NCI-H2227 treated with DMSO at 0.1 percent for 48 hours (cell line): ENCODE measurements around the gene UIMC1.
"Not testable (repeated sequence)": the region's sequence is repeated elsewhere in the genome, so short reads cannot be mapped to it uniquely, and the experiment has no call there.

ENCODE experiments used
- DNase-seq: peaks from one replicate; lab custom pipeline; 2025; lab: John Stamatoyannopoulos, UW

UIMC1 gene

GRCh38 chr5:176883700-176884570, 122.6 kb downstream of the UIMC1 start:
- peak; percentile 14 for DNase-seq

- DNase-seq = no peak
These were observed 124.0 kb downstream of the UIMC1 start for GRCh38 chr5:176882567-176882903.

DNA sequence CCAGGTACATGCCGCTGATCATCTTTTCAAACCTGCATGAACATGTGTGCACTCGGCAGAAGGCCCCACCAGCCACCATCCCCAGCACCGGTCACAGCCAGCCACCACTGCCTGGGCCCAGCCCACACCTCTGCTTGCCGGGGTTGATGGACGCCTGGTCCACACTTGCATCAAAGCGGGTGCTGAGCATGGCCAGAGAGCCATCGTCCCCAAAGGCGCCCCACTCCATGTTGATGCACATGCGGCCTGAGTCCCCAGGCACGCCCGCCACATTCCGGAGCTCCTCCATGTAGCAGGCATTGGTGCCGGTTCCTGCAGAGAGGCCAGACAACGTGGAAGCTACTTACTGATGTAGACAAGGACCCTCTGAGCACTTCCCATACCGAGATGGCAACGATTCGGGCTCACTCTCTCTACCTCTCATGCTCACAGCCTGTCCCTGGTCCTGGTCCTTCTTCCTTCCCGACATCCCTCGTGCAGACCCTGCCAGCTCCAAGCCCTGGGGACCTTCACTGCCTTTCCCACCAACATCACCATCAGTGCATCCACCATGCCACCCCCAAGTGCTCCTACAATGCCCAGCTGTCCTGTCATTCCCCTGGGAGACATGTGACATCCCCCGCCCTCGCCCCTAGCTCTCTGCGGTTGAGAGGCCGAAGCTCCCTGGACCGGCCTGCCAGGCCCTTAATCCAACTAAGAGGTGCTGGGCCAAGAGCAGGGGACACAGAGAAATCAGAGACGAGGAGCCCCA, 124.6 kb downstream of the UIMC1 start:
- DNase-seq = no peak

GRCh38 chr5:176881021-176881749, 125.4 kb downstream of the UIMC1 start:
- DNase-seq = no peak

- no peak for DNase-seq
These were observed 126.1 kb downstream of the UIMC1 start for GRCh38 chr5:176880366-176881020.

- DNase-seq = no peak
These were observed 126.8 kb downstream of the UIMC1 start for GRCh38 chr5:176879663-176880361.

- no peak for DNase-seq
These were observed 127.5 kb downstream of the UIMC1 start for GRCh38 chr5:176878906-176879662.

DNA sequence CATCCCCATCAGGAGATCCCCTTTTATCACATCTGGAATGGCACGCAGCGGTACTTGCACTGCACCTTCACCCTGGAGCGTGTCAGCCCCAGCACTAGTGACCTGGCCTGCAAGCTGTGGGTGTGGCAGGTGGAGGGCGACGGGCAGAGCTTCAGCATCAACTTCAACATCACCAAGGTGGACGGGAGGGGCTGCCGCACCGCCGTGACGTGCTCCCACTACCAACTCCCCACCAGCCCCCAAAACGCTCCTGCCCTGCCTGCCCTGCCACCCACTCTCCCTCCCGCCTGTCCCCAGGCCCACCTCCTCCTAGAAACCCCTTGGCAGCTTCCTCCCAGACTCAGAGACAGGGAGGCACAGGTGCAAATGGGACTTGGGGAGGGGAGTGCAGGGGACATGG, 128.1 kb downstream of the UIMC1 start:
- no peak for DNase-seq

DNA sequence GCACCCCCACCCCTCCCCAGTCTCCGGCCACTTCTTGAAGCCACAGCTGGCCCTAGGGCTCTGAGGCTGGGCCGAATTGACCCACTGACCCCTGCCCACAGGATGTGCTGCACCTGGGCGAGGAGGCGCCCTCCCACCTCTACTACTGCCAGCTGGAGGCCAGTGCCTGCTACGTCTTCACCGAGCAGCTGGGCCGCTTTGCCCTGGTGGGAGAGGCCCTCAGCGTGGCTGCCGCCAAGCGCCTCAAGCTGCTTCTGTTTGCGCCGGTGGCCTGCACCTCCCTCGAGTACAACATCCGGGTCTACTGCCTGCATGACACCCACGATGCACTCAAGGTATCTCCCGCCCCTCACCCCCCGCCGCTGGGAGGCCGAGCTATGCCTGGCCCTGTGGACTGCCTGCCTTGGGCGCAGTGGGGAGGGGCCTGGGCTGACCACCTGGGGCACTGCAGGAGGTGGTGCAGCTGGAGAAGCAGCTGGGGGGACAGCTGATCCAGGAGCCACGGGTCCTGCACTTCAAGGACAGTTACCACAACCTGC, 128.7 kb downstream of the UIMC1 start:
- no peak for DNase-seq

DNA sequence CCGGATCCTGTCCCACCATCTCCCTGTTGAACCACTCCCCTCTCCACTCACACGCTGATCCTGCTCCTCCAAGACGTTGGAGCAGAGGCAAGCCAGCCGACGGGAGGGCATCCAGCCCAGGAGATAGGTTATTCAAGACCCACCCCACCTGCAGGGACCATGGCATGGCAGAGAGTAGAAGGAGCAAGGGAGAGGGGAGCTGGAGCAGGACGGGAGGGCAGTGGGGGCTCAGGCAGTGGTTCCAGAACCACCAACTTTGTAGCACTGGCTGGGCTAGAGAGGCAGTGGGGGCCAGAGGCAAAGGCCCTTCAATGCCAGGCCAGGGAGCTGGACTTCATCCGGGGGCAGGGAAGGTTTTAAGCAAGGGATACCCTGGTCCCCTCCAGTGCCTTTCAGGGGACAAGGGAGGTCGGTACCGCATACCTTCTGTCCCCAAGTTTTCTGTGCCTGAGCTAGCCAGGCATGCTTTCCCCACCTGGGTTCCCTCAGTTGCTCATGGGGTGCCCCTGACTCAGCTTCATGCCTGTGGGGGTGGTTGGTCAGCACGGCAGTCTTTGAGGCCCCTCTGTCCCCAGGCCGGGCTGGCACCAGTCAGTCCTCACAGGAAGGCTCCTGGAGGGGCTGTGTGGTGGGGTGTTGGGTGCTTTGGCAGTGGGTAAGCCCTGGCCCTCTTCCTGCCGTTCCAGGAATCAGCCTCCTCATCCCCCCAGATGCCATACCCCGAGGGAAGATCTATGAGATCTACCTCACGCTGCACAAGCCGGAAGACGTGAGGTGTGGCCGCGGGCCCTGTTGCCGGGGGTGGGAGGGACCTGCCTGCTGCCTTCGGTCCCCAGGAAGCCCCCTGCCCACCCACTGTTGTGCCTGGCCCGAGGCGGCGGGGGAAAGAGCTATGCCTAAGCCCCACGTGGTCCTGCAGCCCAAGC, 129.8 kb downstream of the UIMC1 start:
- no peak for DNase-seq

DNA sequence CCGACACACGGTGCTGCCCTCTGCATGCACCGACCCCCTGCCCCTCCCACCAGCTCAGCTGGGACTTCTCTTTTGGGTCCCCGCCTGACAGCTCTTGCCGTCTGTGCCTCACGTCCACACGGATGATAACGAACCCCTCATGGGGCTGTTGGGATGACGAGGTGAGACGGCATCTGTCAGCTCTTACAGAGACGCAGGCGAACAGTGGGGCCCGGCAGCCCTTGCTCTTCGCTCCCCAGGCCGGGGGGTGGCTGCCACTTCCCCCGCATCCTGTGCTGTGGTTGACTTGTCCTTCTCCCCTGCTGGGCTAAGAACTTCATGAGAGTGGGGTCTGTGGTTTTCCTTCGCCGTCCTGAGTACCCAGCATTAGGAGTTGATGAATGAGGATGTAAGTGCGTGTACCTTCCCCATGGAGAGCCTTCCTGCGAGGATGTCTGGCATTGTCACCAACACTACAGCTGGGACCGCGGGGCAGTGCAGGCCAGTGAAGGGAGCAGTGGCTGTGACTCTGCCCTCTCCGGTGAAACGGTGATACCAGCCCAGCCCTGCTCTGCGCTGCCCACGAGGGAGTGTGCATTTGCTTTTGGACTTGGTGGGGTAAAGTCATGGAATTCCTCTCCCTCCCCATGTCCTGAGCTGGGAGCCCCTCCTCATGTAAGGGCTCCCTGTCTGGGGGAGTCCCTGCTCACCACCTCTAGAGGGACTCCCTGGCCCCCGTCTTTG, 130.6 kb downstream of the UIMC1 start:
- DNase-seq = no peak

DNA sequence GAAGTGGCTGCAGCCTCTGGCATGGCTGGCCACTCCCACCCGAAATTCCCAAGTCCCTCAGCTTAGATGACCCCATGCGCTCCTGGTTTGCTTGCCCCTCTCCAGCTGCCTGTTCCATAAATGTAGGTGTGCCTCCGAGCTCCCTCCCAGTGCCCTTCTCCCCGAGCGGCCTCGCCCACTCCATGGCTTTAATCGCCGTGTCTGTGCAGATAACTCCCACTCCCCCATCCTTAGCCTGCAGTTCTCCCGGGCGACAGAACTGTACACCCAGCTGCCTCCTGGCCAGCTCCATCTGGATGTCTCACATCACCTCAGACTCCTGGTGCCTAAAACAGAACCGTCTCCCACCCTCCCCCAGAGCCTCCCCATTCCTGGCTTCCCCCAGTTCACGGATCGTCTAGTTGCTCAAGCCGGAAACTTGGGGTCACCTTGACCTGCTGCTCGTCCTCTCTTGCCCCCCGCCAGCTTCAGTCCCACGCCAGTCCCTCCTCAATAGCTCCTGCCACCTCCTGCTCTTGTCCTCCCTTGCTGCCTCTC, 131.5 kb downstream of the UIMC1 start:
- no peak for DNase-seq

DNA sequence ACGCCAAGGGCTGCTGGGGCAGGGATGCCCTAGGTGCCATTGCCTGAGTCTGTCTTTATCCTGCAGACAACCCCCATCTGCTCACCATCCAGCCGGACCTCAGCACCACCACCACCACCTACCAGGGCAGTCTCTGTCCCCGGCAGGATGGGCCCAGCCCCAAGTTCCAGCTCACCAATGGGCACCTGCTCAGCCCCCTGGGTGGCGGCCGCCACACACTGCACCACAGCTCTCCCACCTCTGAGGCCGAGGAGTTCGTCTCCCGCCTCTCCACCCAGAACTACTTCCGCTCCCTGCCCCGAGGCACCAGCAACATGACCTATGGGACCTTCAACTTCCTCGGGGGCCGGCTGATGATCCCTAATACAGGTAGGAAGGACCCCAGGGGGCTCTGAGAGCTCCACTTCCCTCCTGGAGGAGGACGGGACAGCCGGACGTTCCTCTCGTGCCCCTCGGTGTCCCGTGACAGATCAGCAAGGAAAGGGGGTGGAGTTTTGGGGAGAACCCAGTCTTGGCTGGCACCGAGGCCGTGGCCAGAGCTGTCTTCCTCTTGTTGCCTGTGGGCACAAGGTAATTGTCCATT, 132.3 kb downstream of the UIMC1 start:
- no peak for DNase-seq

GRCh38 chr5:176873541-176874172, 132.9 kb downstream of the UIMC1 start:
- DNase-seq = no peak

DNA sequence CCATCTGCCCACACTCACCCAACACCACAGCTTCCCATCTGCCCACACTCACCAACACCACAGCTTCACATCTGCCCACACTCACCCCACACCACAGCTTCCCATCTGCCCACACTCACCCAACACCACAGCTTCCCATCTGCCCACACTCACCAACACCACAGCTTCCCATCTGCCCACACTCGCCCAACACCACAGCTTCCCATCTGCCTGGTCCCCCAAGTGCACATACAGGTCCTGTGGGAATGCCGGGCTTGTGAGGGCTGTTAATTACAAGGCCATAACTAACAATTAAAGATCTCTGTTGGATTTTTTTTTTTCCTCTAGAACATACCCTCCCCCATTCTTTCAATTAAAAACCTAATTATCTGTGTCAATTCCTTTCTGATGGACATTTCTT, 133.6 kb downstream of the UIMC1 start:
- DNase-seq = not testable (repeated sequence)

GRCh38 chr5:176872586-176872985, 134.0 kb downstream of the UIMC1 start:
- DNase-seq = not testable (repeated sequence)

DNA sequence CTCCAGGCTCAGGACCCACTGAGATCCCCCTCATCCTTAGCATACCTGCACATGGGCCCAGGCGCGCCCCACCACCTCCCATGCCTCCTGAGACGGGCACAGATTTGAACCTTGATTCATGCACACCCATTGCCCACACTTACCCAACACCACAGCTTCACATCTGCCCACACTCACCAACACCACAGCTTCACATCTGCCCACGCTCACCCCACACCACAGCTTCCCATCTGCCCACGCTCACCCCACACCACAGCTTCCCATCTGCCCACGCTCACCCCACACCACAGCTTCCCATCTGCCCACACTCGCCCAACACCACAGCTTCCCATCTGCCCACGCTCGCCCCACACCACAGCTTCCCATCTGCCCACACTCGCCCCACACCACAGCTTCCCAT, 135.9 kb downstream of the UIMC1 start:
- not testable (repeated sequence) for DNase-seq
